Aorta (tissue), 5 donors: ENCODE measurements around the gene PRR20D. TPM values are rescaled to one million over a fixed set of nuclear protein-coding genes. Genes with fewer than 3 reads are reported as not detected.
"Not testable (repeated sequence)": the region's sequence is repeated elsewhere in the genome, so short reads cannot be mapped to it uniquely, and the experiment has no call there.

Experiments used
- ATAC-seq: fragments of 200-7000 bp; cut with Tn5 transposase; one replicate; pipeline ENCODE4 v1.9.1; 2022; ENCODE audit warnings: moderate library complexity; ENCODE audit not compliant: low FRiP score
- DNase-seq, 2 donors: peaks; one replicate each; pipeline ENCODE4 v3.0.0-alpha.2; 2020
- H3K27ac ChIP-seq, 2 donors: one replicate each; pipeline ENCODE4 v1.5.1; 2013; ENCODE audit warnings: low read length in 2 of 2, mild to moderate bottlenecking in 2 of 2, moderate library complexity in 2 of 2, control low read depth in 1 of 2, inconsistent platforms in 1 of 2, low read depth in 1 of 2
- H3K27me3 ChIP-seq, 2 donors: one replicate each; pipeline ENCODE4 v1.6.1; 2013; ENCODE audit warnings: control low read depth in 1 of 2, low read length in 1 of 2, mild to moderate bottlenecking in 1 of 2, moderate library complexity in 1 of 2; ENCODE audit not compliant: insufficient read depth in 2 of 2, control insufficient read depth in 1 of 2
- H3K36me3 ChIP-seq, 2 donors: one replicate each; pipeline ENCODE4 v1.6.1; 2013; ENCODE audit warnings: control low read depth in 1 of 2, low read length in 1 of 2, mild to moderate bottlenecking in 1 of 2; ENCODE audit not compliant: insufficient read depth in 2 of 2, control insufficient read depth in 1 of 2
- H3K4me1 ChIP-seq, 2 donors: one replicate each; pipeline ENCODE4 v1.6.1; 2013; ENCODE audit warnings: low read length in 2 of 2, control low read depth in 1 of 2, mild to moderate bottlenecking in 1 of 2, moderate library complexity in 1 of 2; ENCODE audit not compliant: insufficient read depth in 2 of 2, control insufficient read depth in 1 of 2
- H3K4me3 ChIP-seq, 2 donors: one replicate each; pipeline ENCODE4 v1.5.1; 2013; ENCODE audit warnings: low read length in 2 of 2, control low read depth in 1 of 2, mild to moderate bottlenecking in 1 of 2
- H3K9me3 ChIP-seq: one replicate; pipeline ENCODE4 v1.6.1; 2013; ENCODE audit warnings: mild to moderate bottlenecking, low read length; ENCODE audit not compliant: control insufficient read depth
- whole genome bisulfite sequencing, 2 donors: extraction: QIAGEN DNeasy Blood & Tissue Kit; methylation state at CpG; one replicate each; pipeline ENCODE4 v1.1.7; 2013; 5-methylcytosine and 5-hydroxymethylcytosine counted together
- intact Hi-C, 2 donors: fragments of 100-400 bp; cut with DNase I; formaldehyde crosslinking; loops; one replicate each; pipeline versions ENCODE4 v1.14.2 to v1.15.0; 2022
- polyA plus RNA-seq, 2 donors: library from polyadenylated mRNA; stranded (reverse); fragments of 200-250 nt; gene quantifications; one replicate each; pipeline ENCODE4 v1.2.3, GENCODE V29; 2013
- total RNA-seq, 2 donors: library from RNA; stranded (reverse); fragmentation: NEBNext Ultra II Directional; extraction: Animal tissue kit (Norgen Biotek cat#: 25700); gene quantifications; one replicate each; pipeline ENCODE4 v1.2.1, GENCODE V29; 2021
- donor health status: healthy with polysubstance abuse.
- donor health status: Bipolar disorder and iron deficiency.
- donor health status: DM: no; HTN: no; CAD: no.
- donor health status: DM: no; HTN: no; CAD: no.
- donor health status: DM: yes; HTN: yes; CAD: no.

Gene PRR20D
- total and polyA plus RNA-seq, 4 donors = not detected

- DNase-seq, H3K4me1 ChIP-seq, H3K27ac ChIP-seq, H3K27me3 ChIP-seq, ATAC-seq, H3K4me3 ChIP-seq, H3K9me3 ChIP-seq, H3K36me3 ChIP-seq, intact Hi-C loops: not testable (repeated sequence)
- no CpG with 5 or more reads among the region's 22 CpGs for WGBS, 2 donors
Observed at GRCh38 chr13:57147188-57147587, 13.2 kb upstream of the PRR20D start, which contains the start of gene PRR20B. PRR20B (plus strand) TSS chr13:57147488; CDS start chr13:57147875, 387 bp downstream.

GRCh38 chr13:57148106-57148505, 12.3 kb upstream of the PRR20D start:
- H3K9me3 ChIP-seq, DNase-seq, H3K27ac ChIP-seq, intact Hi-C loops, ATAC-seq, H3K36me3 ChIP-seq, H3K4me1 ChIP-seq, H3K4me3 ChIP-seq, H3K27me3 ChIP-seq: not testable (repeated sequence)
- WGBS, 2 donors = 90 to 96% methylated on average over 6 of the region's 14 CpGs

GRCh38 chr13:57153761-57154160, 6.7 kb upstream of the PRR20D start, which contains the start of gene PRR20C:
PRR20C (plus strand) TSS chr13:57154061; CDS start chr13:57154448, 387 bp downstream.
- H3K4me1 ChIP-seq, H3K27me3 ChIP-seq, H3K36me3 ChIP-seq, DNase-seq, H3K9me3 ChIP-seq, H3K27ac ChIP-seq, ATAC-seq, intact Hi-C loops, H3K4me3 ChIP-seq: not testable (repeated sequence)
- WGBS, 2 donors = no CpG with 5 or more reads among the region's 22 CpGs

- H3K4me1 ChIP-seq, intact Hi-C loops, H3K9me3 ChIP-seq, DNase-seq, H3K36me3 ChIP-seq, H3K4me3 ChIP-seq, H3K27ac ChIP-seq, H3K27me3 ChIP-seq, ATAC-seq: not testable (repeated sequence)
- WGBS, 2 donors = no CpG with 5 or more reads among the region's 22 CpGs
Observed at GRCh38 chr13:57166897-57167296, 6.5 kb downstream of the PRR20D start, which contains the start of gene PRR20E. PRR20E (plus strand) TSS chr13:57167197; CDS start chr13:57167584, 387 bp downstream.

- intact Hi-C loops = no loop called here
- Histone ChIP-seq H3K4me3 (no peak overlapping the region), H3K4me1 (no peaks in the 10 kb centered on the region), H3K36me3 (no peaks in the 10 kb centered on the region), H3K27me3 (no peaks in the 10 kb centered on the region), H3K27ac (no peak overlapping the region), H3K9me3 (no peaks in the 10 kb centered on the region)
- ATAC-seq (no peak), DNase-seq (no peak)
- 73 to 87% methylated on average over 1 of the region's 1 CpG for WGBS, 2 donors
Observed at GRCh38 chr13:57191667-57192066, 31.2 kb downstream of the PRR20D start.

- Histone ChIP-seq H3K27me3 (no peaks in the 10 kb centered on the region), H3K27ac (no peak overlapping the region), H3K36me3 (no peaks in the 10 kb centered on the region), H3K4me3 (no peak overlapping the region), H3K9me3 (no peaks in the 10 kb centered on the region), H3K4me1 (no peaks in the 10 kb centered on the region)
- intact Hi-C loops = no loop called here
- ATAC-seq = no peak
- 60 to 71% methylated on average over 1 of the region's 1 CpG for WGBS, 2 donors
- no peak for DNase-seq
Observed at GRCh38 chr13:57212989-57213388, 52.6 kb downstream of the PRR20D start.

Other genes starting within 250 kb of the PRR20D start
- gene PRR20A, start 19.7 kb upstream of the PRR20D start, total RNA-seq = not detected
- not detected for gene PRR20A, start 19.7 kb upstream of the PRR20D start, polyA plus RNA-seq
- not detected for gene PRR20B, start 13.1 kb upstream of the PRR20D start, total RNA-seq
- gene PRR20B, start 13.1 kb upstream of the PRR20D start, polyA plus RNA-seq = not detected
- not detected for gene PRR20C, start 6.6 kb upstream of the PRR20D start, total RNA-seq
- gene PRR20C, start 6.6 kb upstream of the PRR20D start, polyA plus RNA-seq = not detected
- gene PRR20E, start 6.6 kb downstream of the PRR20D start, total RNA-seq = not detected
- gene PRR20E, start 6.6 kb downstream of the PRR20D start, polyA plus RNA-seq = not detected